ENCODE results near the gene CLPTM1L.
A peak's percentile ranks its signal among the peaks of the same experiment; 100 is the strongest.

The CLPTM1L gene

DNA sequence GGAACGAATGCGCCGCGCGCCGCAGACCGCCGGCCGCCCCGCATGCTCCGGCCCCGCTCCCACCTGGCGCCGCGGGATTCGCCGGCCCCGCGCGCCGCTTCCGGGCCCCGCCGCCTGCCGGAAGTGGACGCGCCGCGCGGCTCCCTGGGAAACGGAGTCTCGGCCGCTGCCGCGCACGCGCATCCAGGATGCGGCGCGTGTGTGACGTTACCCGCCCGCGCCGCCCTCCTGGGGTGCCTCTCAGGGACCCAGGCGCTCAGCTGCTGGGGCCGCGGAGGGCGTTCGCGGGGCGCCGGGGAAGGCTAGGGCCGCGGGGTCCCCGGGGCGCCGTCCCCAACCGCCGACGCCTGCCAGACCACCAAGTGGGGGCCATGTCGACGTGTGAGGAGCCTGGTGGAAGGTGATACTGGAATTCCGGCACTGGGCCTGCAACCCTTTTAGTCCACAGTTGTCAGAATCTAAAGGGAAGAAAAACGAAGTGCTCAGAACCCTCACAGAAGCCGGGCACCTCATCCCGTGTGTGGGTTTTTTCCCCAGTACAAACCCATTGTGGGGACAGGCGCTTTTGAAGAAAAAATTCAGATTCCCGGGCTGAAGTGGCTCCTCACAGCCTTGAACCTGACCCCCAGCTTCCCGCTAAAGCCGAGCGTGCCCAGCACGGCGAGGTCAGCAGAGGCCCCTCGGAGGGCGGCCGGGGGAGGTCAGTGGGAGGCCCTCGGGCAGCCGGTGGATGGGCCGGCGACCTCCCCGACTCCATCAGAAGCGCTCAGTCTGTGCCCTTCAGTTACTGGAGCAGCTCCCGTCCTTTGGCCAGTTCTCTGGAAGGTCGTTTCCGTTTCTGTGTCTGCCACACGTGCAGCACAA lies at the start of gene CLPTM1L:
Gene CLPTM1L (minus strand): TSS at position 125 of the 864 bp plus-strand sequence. CDS start 258 bp downstream, outside the sequence.
- peak; percentile 42 for DNase-seq

DNA sequence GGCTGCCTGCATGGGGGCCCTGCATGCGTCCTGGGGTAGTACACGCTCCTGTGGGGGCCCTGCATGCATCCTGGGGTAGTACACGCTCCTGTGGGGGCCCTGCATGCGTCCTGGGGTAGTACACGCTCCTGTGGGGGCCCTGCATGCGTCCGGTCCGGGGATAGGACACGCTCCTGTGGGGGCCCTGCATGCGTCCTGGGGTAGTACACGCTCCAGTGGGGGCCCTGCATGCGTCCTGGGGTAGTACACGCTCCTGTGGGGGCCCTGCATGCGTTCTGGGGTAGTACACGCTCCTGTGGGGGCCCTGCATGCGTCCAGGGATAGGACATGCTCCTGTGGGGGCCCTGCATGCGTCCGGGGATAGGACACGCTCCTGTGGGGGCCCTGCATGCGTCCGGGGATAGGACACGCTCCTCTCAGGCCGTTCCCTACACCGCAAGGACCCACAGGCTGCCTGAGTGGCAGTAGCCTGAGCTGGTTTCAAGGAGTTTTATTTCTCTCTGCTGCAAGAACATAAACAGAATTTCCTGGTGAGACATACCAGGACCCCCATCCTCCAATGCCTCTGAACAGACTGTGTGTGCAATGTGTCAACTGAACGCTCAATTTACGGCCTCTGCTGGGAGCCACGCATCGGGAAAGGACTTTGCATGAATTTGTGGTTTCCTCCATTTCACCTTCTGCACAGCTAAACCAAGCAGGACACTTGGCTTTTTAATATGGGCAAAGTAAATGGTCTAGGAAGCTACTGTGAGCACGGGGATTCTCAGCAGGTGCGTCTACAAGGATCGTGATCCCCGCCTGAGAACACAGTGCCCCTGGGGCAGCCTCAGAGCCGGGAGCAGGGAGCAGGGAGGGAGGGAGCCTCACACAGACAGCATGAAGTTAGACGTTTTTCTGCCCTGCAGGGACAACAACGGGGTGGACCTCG lies 48.9 kb upstream of the CLPTM1L start:
- DNase-seq: no peak

GRCh38 chr5:1392801-1393565 lies 48.1 kb upstream of the CLPTM1L start:
- DNase-seq: no peak

DNA sequence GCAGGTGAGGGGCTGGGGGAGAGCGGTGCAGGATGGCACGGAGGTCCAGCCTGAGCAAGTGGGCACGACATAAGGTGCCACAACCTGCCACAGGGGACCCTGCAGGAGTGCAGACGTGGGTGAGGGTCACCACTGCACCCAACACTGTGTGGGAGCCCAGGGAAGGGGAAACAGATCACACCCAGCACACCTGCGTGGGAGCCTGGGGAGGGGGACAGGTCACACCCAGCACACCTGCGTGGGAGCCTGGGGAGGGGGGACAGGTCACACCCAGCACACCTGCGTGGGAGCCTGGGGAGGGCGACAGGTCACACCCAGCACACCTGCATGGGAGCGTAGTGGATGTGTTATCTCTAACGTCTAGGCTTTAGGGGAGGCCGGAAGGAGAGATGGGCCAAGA lies 47.4 kb upstream of the CLPTM1L start:
- no peak for DNase-seq

- DNase-seq: no peak
Observed at GRCh38 chr5:1391691-1392090, 46.8 kb upstream of the CLPTM1L start.

DNA sequence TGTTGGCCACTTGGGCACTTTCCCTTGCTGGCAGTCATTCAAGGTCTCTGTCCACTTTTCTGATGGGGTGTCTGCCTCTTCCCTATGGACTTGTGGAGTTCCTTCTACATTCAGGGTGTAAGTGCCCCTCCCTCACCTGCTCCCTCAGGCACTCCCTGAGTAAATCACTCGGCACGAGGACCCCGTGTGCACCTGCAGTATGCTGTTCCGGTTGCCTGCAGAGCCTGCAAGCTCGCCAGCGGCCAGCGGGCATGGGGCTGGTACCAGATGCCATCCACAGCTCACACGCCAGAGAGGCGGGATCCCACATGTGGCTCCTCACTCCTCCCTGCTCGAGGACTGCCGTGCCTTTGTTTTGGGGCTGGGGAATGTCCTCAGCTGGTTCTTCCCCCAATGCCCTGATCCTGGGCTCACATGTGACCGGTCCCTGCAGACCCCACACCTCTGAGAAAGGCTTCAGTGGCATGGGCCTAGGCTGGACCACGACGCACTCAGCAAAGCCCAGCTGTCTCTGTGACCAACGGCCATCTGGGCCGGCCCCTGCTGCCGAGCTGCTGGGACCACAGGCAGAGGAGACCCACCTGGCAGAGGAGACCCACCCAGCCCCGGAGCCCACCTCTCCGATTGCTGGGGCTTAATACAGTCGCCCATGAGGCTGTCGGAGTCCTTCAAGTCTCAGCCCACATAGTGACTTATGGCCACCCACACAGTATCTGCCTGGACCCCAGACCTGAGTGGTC lies 46.1 kb upstream of the CLPTM1L start:
- no peak for DNase-seq

DNA sequence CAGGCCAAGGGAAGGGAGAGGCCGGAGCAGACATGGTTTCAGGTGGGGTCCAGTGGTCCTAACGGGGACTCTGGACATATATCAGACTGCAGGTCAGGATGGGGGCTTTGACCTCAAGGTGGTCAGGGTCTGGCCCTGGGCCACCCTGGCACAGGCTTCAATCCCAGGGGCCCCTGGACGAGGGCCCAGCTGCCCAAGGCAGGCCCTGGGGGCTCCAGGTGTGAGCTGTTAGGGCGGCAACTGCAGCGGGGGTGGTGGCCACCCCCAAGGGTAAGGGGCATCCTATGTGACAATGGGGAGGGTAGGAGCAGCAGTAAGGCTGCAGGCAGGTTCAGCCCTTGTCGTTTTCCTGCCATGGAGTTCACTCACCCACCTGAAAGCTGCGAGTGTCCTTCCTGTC lies 45.4 kb upstream of the CLPTM1L start:
- DNase-seq: no peak

GRCh38 chr5:1388383-1388967 lies 43.6 kb upstream of the CLPTM1L start:
- no peak for DNase-seq

DNA sequence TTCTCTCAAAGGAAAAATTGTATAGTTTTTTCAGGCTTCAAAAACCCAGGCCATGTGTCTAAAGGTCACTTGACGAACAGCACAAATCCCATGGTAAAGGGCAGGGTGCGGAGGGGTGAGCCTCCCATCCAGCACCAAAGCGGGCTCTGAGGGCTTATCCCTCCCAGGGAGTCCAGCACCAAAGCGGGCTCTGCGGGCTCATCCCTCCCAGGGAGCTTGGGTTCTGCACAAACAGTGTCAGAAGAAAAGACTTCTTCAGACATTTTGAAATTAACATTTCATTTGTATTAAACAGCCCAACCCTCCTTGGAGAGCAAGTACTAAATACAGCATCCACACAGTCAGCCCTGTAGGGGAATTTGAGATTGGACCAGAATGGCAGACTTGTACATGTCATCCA lies 43.0 kb upstream of the CLPTM1L start:
- DNase-seq: no peak

DNA sequence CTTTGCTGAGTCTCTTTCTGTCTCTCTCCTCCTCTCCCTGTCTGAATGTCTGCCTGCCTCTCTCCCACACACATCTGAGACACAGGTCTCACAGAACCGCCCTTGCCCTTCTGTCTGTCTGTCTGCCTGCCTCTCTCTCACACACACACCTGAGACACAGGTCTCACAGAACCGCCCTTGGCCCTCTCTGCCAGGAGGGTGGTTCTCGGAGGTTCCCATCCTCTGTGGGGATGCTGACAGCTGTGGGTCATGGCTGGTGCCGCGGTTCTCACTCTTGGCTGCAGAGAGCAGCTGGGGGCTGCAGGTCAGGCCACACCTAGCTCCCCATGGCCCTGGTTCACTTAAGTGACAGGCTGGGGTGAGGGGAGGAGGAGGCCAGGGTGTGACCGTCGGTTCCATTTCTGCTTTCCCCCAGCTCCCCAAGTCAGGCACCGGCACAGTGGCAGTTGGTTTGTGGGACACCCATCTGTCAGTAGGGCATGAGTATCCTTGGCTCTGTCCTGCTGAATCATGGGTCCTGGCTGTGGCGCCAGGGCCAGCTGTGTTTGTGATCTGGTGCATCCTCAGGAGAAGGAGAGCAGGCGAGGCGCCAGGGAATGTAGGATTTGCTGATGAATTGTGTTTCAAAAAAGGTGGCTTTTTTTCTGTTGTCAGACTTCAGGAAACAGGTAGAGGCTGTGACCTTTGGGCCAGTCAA lies 42.3 kb upstream of the CLPTM1L start:
- no peak for DNase-seq

DNA sequence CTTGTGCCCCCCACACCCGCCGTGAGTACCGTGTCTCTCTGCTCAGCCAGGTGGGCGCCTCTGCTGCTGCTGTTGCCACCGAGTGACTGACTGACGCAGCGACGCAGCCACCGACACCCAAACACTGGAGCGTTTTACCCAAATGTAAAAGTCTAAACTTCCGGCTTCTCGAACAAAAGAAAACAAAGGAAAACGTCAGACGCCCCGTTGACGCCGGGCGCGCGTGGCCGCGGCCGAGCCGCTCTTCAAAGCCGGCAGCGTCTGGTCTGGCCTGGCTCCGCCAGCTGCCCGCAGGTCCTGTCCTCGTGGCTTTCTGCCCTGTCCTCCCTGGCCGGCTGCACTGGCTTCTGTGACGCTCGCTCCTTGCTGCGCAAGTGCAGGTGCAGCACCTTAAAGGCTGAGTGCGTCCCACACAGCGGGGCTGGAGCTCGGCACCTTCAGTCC lies 41.4 kb upstream of the CLPTM1L start:
- no peak for DNase-seq

DNA sequence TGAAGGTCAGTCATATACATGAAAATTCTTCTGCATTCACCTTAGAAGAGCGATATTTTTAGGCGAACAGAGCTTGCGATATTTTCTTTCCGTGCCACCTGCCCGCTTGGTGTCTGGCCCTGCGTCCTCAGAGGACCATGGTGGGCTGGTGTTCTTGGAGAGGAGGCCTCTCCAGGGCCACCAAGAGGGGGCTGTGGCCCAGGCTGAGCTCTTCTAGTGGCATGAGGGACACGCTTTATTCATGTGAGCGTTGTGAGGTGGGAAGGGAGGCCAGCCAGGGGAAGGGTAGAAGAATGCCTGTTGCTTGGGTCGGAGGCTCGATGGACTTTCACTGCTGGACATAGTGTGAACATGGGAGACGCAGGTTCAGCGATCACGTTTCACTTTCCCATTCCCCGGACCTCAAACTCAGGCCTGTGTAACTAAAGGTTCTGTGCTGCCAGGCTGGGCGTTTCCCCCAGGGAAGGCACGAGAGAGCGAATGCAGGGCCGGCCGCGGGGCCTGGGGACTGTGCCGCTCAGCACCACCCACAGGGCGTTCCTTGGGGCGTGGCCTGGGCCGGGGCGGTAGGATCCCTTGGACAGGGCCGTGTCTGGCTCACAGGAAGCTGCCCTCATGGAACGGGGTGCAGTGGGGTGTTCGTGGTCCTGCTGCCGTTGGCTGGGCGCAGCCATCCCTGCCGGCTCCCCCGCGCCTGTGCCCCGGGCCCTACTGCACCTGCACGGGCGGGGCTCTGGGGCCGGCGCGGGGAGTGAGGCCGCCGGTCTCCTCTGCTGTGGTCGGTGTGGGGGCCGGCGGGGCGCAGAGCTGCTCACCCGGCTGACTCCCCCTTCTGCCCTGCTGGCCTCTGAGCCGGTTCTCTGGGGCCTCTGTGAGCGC lies 40.7 kb upstream of the CLPTM1L start:
- DNase-seq: no peak

- DNase-seq: no peak
Observed at GRCh38 chr5:1384521-1384920, 39.6 kb upstream of the CLPTM1L start.

DNA sequence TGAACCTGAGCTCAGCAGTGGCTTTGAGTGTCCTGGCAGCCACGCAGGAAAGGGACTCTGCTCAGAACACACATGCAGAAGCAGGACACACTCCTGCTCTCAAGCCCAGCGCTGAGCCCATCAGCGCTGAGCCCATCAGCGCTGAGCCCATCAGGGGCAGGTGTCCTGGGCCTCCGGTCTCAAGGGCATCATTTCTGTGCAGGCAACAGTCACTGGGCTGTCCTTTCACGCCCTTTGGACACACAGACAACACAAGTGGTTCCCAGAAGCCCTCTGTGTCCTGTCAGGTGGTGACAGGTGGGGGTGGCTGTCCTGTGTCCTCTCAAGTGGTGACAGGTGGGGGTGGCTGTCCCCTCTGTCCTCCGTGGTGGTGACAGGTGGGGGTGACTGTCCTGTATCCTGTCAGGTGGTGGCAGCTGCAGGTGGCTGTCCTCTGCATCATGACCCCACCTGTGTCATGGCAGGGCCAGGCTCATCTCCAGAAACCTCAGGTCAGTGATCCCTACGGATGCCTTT lies 39.0 kb upstream of the CLPTM1L start:
- DNase-seq: no peak

DNA sequence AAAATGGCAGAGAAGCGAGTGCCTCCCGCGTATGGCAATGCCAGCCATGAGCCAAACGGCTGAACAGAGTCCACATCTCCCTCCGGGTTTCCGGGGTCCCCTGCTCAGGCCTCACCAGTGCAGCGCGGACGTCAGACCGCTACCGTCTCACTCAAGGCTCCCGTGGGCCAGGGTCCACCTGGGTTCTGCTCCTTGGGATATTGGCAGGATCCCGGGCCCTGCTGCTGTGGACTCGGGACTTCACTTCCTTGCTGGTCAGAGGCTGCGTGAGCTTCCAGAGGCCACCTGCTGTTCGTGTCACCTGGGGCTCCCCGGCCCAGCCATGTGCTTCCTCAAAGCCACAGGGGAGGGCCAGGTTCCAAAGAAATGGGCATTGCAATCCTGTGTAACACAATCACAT lies 38.4 kb upstream of the CLPTM1L start:
- no peak for DNase-seq

DNA sequence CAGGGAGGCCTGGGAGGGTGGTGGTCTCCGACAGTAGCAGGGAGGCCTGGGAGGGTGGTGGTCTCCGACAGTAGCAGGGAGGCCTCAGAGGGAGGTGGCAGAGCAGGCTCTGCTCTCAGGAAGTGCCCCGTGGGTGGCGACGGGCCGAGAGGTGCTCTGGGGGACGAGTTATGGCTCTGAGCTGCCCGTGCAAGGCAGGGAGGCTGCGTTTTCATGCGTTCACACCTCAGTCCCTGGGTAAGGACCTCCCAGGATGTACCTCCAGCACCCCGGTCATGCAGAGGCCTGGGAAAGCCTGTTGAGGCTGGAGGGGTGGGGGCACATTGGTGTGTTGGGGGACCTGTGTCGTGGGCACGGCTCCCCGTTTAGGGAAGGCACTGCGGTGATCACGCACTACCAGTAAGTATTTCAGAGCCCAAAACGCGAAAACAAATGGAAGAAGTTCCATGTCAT lies 37.4 kb upstream of the CLPTM1L start:
- no peak for DNase-seq

- DNase-seq: no peak
Observed at GRCh38 chr5:1381370-1382247, 36.7 kb upstream of the CLPTM1L start.

DNA sequence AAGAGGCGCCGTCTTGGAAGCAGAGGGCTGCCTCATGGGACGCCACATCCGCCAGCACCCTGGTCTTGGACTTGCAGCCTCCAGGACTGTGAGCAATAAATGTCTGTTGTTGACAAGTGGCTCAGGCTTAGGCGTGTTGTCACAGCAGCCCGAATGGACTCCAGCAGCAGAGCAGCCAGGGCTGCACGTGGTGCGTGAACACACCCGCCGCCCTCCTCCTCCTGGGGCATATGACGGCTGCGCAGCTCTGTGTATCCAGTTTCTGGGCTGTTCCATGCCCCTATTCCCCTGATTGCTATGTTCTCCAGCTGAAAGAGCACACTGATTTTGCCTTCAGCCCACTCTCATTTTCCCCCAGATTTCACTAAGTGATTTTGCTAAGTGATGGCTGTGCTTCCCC lies 36.0 kb upstream of the CLPTM1L start:
- DNase-seq: no peak
